ENCODE data around the gene LDLRAD3.

DNA sequence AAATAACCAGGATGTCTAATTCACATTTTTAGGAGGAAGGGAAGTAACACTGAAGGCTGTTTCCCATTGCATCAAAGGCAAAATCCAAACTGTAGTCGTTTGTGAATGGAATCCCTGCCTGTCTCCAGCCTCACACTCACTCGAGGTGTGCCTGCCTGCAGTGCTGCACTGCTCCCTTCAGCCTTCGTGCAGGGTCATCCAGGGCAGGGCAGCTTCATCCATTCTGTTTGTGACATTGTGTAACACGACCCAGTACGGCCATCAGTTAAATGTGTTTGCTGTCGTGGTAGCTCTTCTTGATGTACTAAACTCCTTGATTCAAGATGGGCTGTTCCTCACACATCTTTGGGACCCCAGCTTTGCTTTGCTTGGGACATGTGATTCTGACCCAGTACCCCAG lies 34.3 kb downstream of the LDLRAD3 start:
- TF ChIP-seq, protein P1, sequence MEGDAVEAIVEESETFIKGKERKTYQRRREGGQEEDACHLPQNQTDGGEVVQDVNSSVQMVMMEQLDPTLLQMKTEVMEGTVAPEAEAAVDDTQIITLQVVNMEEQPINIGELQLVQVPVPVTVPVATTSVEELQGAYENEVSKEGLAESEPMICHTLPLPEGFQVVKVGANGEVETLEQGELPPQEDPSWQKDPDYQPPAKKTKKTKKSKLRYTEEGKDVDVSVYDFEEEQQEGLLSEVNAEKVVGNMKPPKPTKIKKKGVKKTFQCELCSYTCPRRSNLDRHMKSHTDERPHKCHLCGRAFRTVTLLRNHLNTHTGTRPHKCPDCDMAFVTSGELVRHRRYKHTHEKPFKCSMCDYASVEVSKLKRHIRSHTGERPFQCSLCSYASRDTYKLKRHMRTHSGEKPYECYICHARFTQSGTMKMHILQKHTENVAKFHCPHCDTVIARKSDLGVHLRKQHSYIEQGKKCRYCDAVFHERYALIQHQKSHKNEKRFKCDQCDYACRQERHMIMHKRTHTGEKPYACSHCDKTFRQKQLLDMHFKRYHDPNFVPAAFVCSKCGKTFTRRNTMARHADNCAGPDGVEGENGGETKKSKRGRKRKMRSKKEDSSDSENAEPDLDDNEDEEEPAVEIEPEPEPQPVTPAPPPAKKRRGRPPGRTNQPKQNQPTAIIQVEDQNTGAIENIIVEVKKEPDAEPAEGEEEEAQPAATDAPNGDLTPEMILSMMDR (IDR thresholded peaks at IDR 0.05 in 8 of 11, conservative IDR thresholded peaks at IDR 0.05 in 3 of 11): no peak
- TF ChIP-seq POLR2A (IDR thresholded peaks at IDR 0.05) (no peak), POLR2AphosphoS5 (IDR thresholded peaks at IDR 0.05) (no peak)

All from spleen (tissue), 7 donors.